Measurements from ENCODE around the gene HGF.
"Not testable (repeated sequence)": the region's sequence is repeated elsewhere in the genome, so short reads cannot be mapped to it uniquely, and the experiment has no call there.

The HGF gene

DNA sequence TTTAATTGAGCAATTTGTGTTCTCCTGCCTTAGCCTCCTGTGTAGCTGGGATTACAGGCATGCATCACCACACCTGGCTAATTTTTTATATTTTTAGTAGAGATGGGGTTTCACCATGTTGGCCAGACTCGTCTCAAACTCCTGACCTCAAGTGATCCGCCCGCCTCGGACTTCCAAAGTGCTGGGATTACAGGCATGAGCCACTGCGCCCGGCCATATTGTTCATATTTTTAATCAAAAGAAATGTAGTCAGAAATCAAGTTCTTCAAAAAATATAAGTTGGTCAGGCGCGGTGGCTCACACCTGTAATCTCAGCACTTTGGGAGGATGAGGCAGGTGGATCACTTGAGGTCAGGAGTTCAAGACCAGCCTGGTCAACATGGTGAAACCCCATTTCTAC lies 47.6 kb downstream of the HGF start:
- WGBS = 100% methylated on average over 1 of the region's 8 CpGs
- not testable (repeated sequence) for H3K9ac ChIP-seq (ENCODE audit: low read length); H2BK15ac ChIP-seq (ENCODE audit: low read depth, poor library complexity, severe bottlenecking)

DNA sequence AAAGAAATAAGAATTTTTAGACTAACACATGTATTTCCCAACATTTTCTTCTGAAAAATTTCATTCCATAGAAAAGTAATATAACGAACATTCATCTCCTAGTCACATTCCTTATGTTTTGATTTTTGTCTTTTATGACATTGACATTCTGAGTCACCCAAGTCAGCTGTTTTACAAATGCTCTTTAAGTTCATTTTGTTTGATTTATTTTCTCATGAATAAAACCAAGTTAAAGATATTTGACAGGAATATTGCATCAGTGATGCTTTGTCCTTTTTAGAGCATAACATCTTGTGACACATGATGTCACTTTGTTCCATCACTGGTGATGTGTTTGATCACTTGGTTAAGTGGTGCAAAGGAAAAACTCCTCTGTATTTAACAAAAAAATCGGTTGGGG lies 48.4 kb downstream of the HGF start:
- H2BK12ac ChIP-seq (ENCODE audit: low read length in 2 of 2) = no peak overlapping the region
- H3K14ac ChIP-seq (ENCODE audit: low read length in 2 of 2) = no peak overlapping the region
- no peak overlapping the region for H3K18ac ChIP-seq (ENCODE audit: low read depth in 1 of 2, low read length in 2 of 2)
- H2BK15ac ChIP-seq (ENCODE audit: low read depth, poor library complexity, severe bottlenecking) = no peak overlapping the region
- no peak overlapping the region for H3K4me3 ChIP-seq (ENCODE audit: insufficient read depth in 1 of 2, low read depth in 1 of 2, low read length in 2 of 2)
- H3K4ac ChIP-seq (ENCODE audit: low read depth in 1 of 2, low read length in 2 of 2) = no peak overlapping the region
- WGBS = no CpG with 5 or more reads among the region's 2 CpGs
- no peak overlapping the region for H2BK120ac ChIP-seq (ENCODE audit: low read depth, low read length)
- H3K4me2 ChIP-seq (ENCODE audit: low read length, poor library complexity, severe bottlenecking) = no peak overlapping the region
- H2AK5ac ChIP-seq (ENCODE audit: low read length, severe bottlenecking) = no peak overlapping the region
- H3K27me3 ChIP-seq (ENCODE audit: control insufficient read depth in 1 of 2, insufficient read depth in 1 of 2, low read length in 2 of 2) = no peaks in the 10 kb centered on the region
- DNase-seq = no peak
- H3K9me3 ChIP-seq (ENCODE audit: control insufficient read depth, low read length) = no peaks in the 10 kb centered on the region
- no peaks in the 10 kb centered on the region for H3K4me1 ChIP-seq (ENCODE audit: control insufficient read depth, insufficient read depth, low read depth, low read length)
- H4K91ac ChIP-seq (ENCODE audit: low read length) = no peak overlapping the region
- no peak overlapping the region for H2AFZ ChIP-seq (ENCODE audit: low read depth, low read length)
- H2BK5ac ChIP-seq (ENCODE audit: low read depth, low read length, poor library complexity, severe bottlenecking) = no peak overlapping the region
- no peak overlapping the region for H3K27ac ChIP-seq (ENCODE audit: low read length, poor library complexity, severe bottlenecking)
- no peak overlapping the region for H3K9ac ChIP-seq (ENCODE audit: low read length)
- no peak overlapping the region for H4K8ac ChIP-seq (ENCODE audit: low read length)
- H3K36me3 ChIP-seq (ENCODE audit: control insufficient read depth in 1 of 2, insufficient read depth in 2 of 2, low read depth in 1 of 2, low read length in 2 of 2) = peaks cover 0 to 68% of the 10 kb centered on the region in 2 experiments
- no peak overlapping the region for H3K23ac ChIP-seq (ENCODE audit: low read length in 2 of 2)
- no peaks in the 10 kb centered on the region for H3K79me1 ChIP-seq (replicated peaks; ENCODE audit: low read length, poor library complexity, severe bottlenecking)

More for the DNA sequence above, 47.6 kb downstream of the HGF start:
- not testable (repeated sequence) for H3K23ac ChIP-seq (ENCODE audit: low read length in 2 of 2); H3K4ac ChIP-seq (ENCODE audit: low read depth in 1 of 2, low read length in 2 of 2); H3K4me2 ChIP-seq (ENCODE audit: low read length, poor library complexity, severe bottlenecking); H2BK5ac ChIP-seq (ENCODE audit: low read depth, low read length, poor library complexity, severe bottlenecking); H3K4me3 ChIP-seq (ENCODE audit: insufficient read depth in 1 of 2, low read depth in 1 of 2, low read length in 2 of 2); H2AK5ac ChIP-seq (ENCODE audit: low read length, severe bottlenecking); H3K14ac ChIP-seq (ENCODE audit: low read length in 2 of 2); DNase-seq; H3K79me1 ChIP-seq (replicated peaks; ENCODE audit: low read length, poor library complexity, severe bottlenecking); H2BK120ac ChIP-seq (ENCODE audit: low read depth, low read length); H4K91ac ChIP-seq (ENCODE audit: low read length); H3K18ac ChIP-seq (ENCODE audit: low read depth in 1 of 2, low read length in 2 of 2); H4K8ac ChIP-seq (ENCODE audit: low read length); H3K27ac ChIP-seq (ENCODE audit: low read length, poor library complexity, severe bottlenecking); H3K9me3 ChIP-seq (ENCODE audit: control insufficient read depth, low read length); H3K4me1 ChIP-seq (ENCODE audit: control insufficient read depth, insufficient read depth, low read depth, low read length); H2BK12ac ChIP-seq (ENCODE audit: low read length in 2 of 2); H2AFZ ChIP-seq (ENCODE audit: low read depth, low read length); H3K27me3 ChIP-seq (ENCODE audit: control insufficient read depth in 1 of 2, insufficient read depth in 1 of 2, low read length in 2 of 2)
- peaks cover 0 to 61% of the 10 kb centered on the region in 2 experiments for H3K36me3 ChIP-seq (ENCODE audit: control insufficient read depth in 1 of 2, insufficient read depth in 2 of 2, low read depth in 1 of 2, low read length in 2 of 2)

GRCh38 chr7:81719865-81720264 lies 50.0 kb downstream of the HGF start:
- H3K18ac ChIP-seq (ENCODE audit: low read depth in 1 of 2, low read length in 2 of 2) = no peak overlapping the region
- no peak for DNase-seq
- H3K9ac ChIP-seq (ENCODE audit: low read length) = no peak overlapping the region
- H3K27me3 ChIP-seq (ENCODE audit: control insufficient read depth in 1 of 2, insufficient read depth in 1 of 2, low read length in 2 of 2) = no peaks in the 10 kb centered on the region
- no peak overlapping the region for H3K4me3 ChIP-seq (ENCODE audit: insufficient read depth in 1 of 2, low read depth in 1 of 2, low read length in 2 of 2)
- H2BK12ac ChIP-seq (ENCODE audit: low read length in 2 of 2) = no peak overlapping the region
- H3K27ac ChIP-seq (ENCODE audit: low read length, poor library complexity, severe bottlenecking) = no peak overlapping the region
- no peak overlapping the region for H2AK5ac ChIP-seq (ENCODE audit: low read length, severe bottlenecking)
- H2BK120ac ChIP-seq (ENCODE audit: low read depth, low read length) = no peak overlapping the region
- no peak overlapping the region for H4K91ac ChIP-seq (ENCODE audit: low read length)
- H2BK15ac ChIP-seq (ENCODE audit: low read depth, poor library complexity, severe bottlenecking) = no peak overlapping the region
- peaks cover 0 to 69% of the 10 kb centered on the region in 2 experiments for H3K36me3 ChIP-seq (ENCODE audit: control insufficient read depth in 1 of 2, insufficient read depth in 2 of 2, low read depth in 1 of 2, low read length in 2 of 2)
- no peak overlapping the region for H2BK5ac ChIP-seq (ENCODE audit: low read depth, low read length, poor library complexity, severe bottlenecking)
- H3K4me1 ChIP-seq (ENCODE audit: control insufficient read depth, insufficient read depth, low read depth, low read length) = no peaks in the 10 kb centered on the region
- H3K79me1 ChIP-seq (replicated peaks; ENCODE audit: low read length, poor library complexity, severe bottlenecking) = no peaks in the 10 kb centered on the region
- no peak overlapping the region for H4K8ac ChIP-seq (ENCODE audit: low read length)
- no peak overlapping the region for H3K4ac ChIP-seq (ENCODE audit: low read depth in 1 of 2, low read length in 2 of 2)
- no peak overlapping the region for H3K14ac ChIP-seq (ENCODE audit: low read length in 2 of 2)
- no peaks in the 10 kb centered on the region for H3K9me3 ChIP-seq (ENCODE audit: control insufficient read depth, low read length)
- no peak overlapping the region for H3K23ac ChIP-seq (ENCODE audit: low read length in 2 of 2)
- H2AFZ ChIP-seq (ENCODE audit: low read depth, low read length) = no peak overlapping the region
- no peak overlapping the region for H3K4me2 ChIP-seq (ENCODE audit: low read length, poor library complexity, severe bottlenecking)

GRCh38 chr7:81715984-81716588 lies 53.8 kb downstream of the HGF start:
- Histone ChIP-seq H2AK5ac (ENCODE audit: low read length, severe bottlenecking) (no peak overlapping the region), H3K79me1 (replicated peaks; ENCODE audit: low read length, poor library complexity, severe bottlenecking) (no peaks in the 10 kb centered on the region), H2BK12ac (ENCODE audit: low read length in 2 of 2) (no peak overlapping the region), H3K4ac (ENCODE audit: low read depth in 1 of 2, low read length in 2 of 2) (no peak overlapping the region), H2BK15ac (ENCODE audit: low read depth, poor library complexity, severe bottlenecking) (no peak overlapping the region), H3K9me3 (ENCODE audit: control insufficient read depth, low read length) (no peaks in the 10 kb centered on the region), H3K9ac (ENCODE audit: low read length) (no peak overlapping the region), H3K36me3 (ENCODE audit: control insufficient read depth in 1 of 2, insufficient read depth in 2 of 2, low read depth in 1 of 2, low read length in 2 of 2) (peaks cover 0 to 65% of the 10 kb centered on the region in 2 experiments), H3K27me3 (ENCODE audit: control insufficient read depth in 1 of 2, insufficient read depth in 1 of 2, low read length in 2 of 2) (no peaks in the 10 kb centered on the region), H2AFZ (ENCODE audit: low read depth, low read length) (no peak overlapping the region), H3K4me1 (ENCODE audit: control insufficient read depth, insufficient read depth, low read depth, low read length) (no peaks in the 10 kb centered on the region), H4K8ac (ENCODE audit: low read length) (no peak overlapping the region), H4K91ac (ENCODE audit: low read length) (no peak overlapping the region), H3K27ac (ENCODE audit: low read length, poor library complexity, severe bottlenecking) (no peak overlapping the region), H3K4me3 (ENCODE audit: insufficient read depth in 1 of 2, low read depth in 1 of 2, low read length in 2 of 2) (no peak overlapping the region), H3K4me2 (ENCODE audit: low read length, poor library complexity, severe bottlenecking) (no peak overlapping the region), H2BK5ac (ENCODE audit: low read depth, low read length, poor library complexity, severe bottlenecking) (no peak overlapping the region), H3K14ac (ENCODE audit: low read length in 2 of 2) (no peak overlapping the region), H3K18ac (ENCODE audit: low read depth in 1 of 2, low read length in 2 of 2) (no peak overlapping the region), H2BK120ac (ENCODE audit: low read depth, low read length) (no peak overlapping the region), H3K23ac (ENCODE audit: low read length in 2 of 2) (no peak overlapping the region)
- DNase-seq = peak; percentile 59
- WGBS = 65% methylated on average over 4 of the region's 5 CpGs
